ENCODE results near the gene ADAMTSL4. TPM values are rescaled to one million over a fixed set of nuclear protein-coding genes. Genes with fewer than 3 reads are reported as not detected.
"Not testable (repeated sequence)": the region's sequence is repeated elsewhere in the genome, so short reads cannot be mapped to it uniquely, and the experiment has no call there.

The ADAMTSL4 gene
- polyA plus RNA-seq, 5 donors, result 12.4 to 24.2 (median 20.6) TPM

DNA sequence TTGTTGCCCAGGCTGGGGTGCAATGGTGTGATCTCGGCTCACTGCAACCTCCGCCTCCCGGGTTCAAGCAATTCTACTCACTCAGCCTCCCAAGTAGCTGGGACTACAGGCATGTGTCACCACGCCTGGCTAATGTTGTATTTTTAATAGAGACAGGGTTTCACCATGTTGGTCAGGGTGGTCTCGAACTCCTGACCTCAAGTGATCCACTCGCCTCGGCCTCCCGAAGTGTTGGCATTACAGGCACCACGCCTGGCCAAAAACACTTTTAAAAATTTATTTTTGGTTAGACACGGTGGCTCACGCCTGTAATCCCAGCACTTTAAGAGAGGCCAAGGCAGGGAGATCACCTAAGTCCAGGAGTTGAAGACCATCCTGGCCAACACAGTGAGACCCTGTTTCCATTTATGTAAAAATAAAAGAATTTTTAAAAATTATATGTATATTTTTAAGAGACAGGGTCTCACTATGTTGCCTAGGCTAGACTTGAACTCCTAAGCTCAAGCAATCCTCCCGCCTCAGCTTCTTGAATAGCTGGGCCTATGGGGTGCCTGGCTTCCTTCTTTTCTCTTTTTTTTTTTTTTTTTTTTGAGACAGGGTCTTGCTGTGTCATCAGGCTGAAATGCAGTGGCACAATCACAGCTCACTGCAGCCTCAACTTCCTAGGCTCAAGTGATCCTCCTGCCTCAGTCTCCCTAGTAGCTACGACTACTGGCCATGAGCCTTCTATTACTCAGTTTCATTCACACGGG lies 16.2 kb downstream of the ADAMTSL4 start:
- not testable (repeated sequence) for DNase-seq

- DNase-seq, result no peak
Measured at GRCh38 chr1:150566589-150567340, 17.6 kb downstream of the ADAMTSL4 start.

GRCh38 chr1:150567341-150567716 lies 18.1 kb downstream of the ADAMTSL4 start:
- no peak for DNase-seq

DNA sequence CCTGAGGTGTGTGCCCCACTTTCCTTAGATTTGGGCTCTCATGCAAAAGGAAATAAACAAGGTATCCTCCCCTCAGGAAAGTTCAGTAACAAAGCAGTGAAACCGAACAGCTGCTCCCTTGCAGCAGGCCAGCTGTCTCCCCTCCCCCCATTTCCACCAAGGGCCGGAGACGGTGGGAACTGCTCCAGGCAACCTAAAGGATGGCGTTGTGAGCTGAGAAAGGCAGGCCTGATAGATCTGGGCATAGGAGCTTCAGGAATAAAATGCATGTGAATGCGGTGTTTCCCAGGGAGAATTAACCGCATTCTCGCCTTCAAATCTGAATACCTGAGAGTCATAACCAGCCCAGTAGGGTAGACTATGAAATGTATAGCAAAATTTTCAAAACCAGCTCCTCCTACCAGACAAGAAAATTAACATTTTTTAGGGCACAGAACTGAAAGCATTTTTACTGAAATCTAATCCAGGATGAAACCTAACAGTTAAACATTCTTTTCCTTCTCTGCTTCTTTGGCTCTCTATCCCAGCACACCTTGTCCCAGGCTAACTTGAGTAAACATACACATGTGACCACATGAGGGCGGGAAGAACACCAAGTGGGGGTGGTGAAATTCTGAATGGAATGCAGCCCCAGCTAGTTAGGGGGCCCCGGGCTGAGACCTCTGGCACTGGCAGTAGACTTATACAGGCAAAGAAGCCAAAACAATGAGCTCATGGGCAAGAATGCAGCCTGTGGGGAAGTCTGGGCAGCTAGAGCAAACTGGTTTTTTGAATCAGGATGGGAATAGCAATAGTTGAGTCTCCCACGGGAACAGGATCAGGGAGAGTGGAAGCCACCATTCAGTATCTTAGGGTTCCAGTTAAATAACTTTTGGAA lies 18.7 kb downstream of the ADAMTSL4 start:
- DNase-seq, result peak; percentile 87 to 92

DNA sequence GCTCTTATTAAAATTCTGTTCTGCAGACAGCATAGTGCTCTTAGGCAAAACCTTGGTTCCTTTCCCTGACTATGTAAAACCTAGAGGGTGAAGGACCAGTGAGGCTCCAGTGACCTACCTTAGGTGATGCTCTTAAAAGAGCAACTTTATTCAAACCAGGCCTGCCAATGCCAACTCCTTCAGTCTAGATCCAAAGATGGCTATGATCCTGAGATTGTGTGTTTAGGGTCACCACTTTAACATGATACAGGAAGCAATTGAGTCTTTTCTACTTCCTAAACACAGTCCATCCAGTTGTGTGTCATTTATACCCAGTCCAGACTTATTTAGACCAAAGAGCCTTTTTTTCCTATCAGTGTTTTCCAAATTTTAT lies 19.4 kb downstream of the ADAMTSL4 start:
- DNase-seq, result no peak

- no peak for DNase-seq
Measured at GRCh38 chr1:150572918-150573647, 23.9 kb downstream of the ADAMTSL4 start.

DNA sequence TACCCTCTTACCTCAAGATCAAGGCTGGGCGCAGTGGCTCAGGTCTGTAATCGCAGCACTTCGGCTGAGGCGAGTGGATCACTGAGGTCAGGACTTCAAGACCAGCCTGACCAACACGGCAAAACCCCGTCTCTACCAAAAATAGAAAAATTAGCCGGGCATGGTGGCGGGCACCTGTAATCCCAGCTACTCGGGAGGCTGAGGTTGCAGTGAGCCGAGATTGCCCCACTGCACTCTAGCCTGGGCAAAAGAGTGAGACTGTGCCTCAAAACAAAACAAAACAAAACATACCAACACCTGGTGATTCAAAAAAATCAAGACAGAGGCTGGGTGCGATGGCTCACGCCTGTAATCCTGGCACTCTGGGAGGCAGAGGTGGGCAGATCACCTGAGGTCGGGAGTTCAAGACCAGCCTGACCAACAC lies 24.5 kb downstream of the ADAMTSL4 start:
- DNase-seq, result not testable (repeated sequence)

GRCh38 chr1:150574260-150575071 lies 25.3 kb downstream of the ADAMTSL4 start:
- no peak for DNase-seq

DNA sequence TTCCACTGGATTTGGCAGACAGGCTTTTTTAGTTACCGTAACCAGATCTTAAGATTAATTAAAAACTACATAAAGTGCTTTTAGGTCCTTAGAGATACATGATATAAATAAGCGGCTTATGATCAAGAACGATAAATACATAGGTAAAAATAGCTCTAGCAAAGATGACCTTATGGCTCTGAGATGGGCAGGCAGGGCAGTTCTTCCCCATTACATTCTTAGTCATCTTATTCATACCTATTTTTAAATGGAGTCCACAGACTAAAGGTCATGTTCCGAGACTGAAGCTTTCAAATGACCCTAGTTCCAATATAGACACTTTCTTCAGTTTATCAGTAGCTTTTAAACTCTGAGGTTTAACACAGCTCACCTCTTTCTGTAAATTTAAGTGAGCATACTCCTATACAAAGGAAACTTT lies 25.9 kb downstream of the ADAMTSL4 start:
- no peak for DNase-seq

- DNase-seq, result no peak
Measured at GRCh38 chr1:150575518-150576366, 26.5 kb downstream of the ADAMTSL4 start.

- no peak for DNase-seq
Measured at GRCh38 chr1:150576367-150576711, 27.1 kb downstream of the ADAMTSL4 start.

DNA sequence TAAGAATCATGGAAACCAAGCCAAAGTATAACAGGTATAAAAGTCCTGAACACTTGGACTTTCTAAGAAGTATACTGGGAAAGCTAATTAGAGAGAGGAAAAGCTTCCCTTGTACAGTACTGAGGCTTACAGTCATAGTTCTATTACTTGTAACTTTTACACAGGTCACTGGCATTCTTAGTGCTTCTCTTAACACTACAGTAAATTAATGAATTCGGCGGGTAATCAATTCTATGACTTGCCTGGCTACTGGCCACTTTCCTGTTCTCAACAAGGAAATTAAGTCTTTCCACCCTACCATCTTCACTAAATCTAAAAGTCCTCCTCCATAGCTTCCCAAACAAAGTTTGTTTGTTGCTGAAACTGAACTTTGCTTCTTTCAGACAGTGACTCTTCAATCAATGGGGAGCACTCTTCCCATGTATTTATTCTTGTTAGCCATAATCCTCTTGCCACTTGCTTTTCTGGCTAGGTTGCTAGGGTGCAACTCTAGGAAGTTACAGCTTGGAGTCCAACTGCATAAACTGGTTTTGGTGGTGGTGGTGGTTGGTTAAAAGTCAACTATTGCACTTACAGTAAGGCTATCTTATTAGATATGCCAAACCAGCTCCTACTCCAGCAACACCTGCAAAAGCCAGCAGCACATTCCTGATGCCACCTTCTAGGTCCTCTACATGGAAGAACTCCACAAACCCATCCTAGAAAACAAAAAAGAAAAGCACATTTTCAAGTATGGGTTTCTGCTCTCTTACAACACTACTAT lies 27.8 kb downstream of the ADAMTSL4 start:
- no peak for DNase-seq

- DNase-seq, result no peak
Measured at GRCh38 chr1:150577557-150578271, 28.5 kb downstream of the ADAMTSL4 start.

GRCh38 chr1:150578272-150579109 lies 29.3 kb downstream of the ADAMTSL4 start:
- DNase-seq, result peak; percentile 65 to 80

DNA sequence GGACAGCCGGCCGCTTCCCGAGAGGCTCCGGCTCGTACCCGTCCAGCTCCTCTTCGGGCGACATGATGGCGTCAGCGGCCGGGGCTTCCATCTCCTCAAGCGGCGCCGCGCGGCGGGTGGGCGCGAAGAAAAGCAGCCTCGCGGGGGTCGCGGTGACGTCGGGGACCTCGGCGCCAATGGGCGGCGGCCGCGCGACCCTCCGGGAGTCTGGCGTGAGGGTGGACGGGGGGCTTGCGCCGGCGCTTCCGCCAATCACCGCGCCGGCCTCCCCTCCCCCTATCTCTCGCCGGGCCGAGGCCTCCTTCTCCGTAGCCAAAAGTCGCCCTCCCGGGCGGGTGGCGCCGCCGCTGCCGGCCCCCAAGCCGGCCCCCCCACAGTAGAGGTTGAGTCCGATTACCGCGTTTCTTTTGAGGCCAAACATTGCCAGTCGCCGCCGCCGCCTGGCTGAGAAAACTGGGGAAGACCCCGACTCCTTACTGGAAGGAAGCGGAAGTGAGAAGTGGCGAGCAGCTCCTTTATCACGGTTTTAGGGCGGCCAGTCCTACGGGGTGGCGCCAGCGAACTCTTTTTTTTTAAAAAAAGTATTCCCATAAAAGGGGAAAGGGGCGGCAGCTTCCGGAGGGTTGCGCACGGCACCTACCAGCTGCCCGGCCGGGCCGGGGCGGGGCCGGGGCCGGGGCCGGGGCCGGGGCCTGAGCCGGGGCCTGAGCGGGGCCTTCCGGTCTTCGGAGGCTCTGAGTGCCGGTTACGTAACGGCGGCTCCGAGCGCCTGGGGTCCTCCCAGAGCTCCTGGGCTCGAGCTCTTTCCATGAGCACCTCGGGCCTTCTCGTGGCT lies 30.1 kb downstream of the ADAMTSL4 start, which contains the start of gene MCL1:
MCL1 (minus strand) TSS at position 501 of the 835 bp plus-strand sequence; CDS start at position 421, 80 bp downstream.
- peak; percentile 94 to 95 for DNase-seq

Measured in right lung (tissue), 5 donors.